HT1080 (cell line): ENCODE measurements around the gene P4HB. TPM values are rescaled to one million over a fixed set of nuclear protein-coding genes. Genes with fewer than 3 reads are reported as not detected.

Experiments used
- DNase-seq: peaks from one replicate; pipeline ENCODE4 v3.0.0-alpha.2; 2015; ENCODE audit warnings: low read depth
- total RNA-seq: library from RNA; depleted of rRNA; stranded (reverse); fragments of >200 nt; shearing (Covaris generic); gene quantifications from 2 replicates; pipeline ENCODE4 v1.2.3, GENCODE V29; 2014

P4HB gene
- total RNA-seq, 1 experiment from 2014 or later = 825 TPM

DNA sequence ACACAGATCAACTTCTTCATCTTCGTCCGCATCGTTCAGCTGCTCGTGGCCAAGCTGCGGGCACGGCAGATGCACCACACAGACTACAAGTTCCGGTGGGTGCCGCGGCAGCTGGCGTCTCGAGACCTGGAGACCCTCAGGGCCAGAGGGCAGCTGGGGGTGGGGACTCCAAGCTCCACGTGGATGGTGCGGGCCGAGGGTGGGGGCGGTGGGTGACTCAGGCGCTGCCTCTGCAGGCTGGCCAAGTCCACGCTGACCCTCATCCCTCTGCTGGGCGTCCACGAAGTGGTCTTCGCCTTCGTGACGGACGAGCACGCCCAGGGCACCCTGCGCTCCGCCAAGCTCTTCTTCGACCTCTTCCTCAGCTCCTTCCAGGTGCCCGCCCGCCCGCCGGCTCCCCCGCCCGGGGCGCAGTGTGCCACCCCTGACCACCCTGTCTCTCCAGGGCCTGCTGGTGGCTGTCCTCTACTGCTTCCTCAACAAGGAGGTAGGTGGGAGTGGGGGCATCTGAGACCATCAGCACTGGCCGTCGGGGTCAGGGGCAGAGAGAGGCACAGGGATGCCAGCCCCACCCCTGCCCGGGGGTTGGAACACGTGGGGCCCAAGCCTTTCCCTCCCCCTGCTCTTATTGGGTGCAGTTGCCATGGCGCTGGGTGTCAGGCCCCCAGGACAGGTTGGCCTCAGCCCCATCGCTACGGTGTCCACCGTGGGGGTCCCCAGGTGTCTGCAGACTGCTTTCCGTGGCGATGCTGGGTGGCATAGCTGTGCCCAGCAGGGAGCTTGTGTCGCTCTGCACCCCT is 47.6 kb downstream of the P4HB start:
- no peak for DNase-seq

DNA sequence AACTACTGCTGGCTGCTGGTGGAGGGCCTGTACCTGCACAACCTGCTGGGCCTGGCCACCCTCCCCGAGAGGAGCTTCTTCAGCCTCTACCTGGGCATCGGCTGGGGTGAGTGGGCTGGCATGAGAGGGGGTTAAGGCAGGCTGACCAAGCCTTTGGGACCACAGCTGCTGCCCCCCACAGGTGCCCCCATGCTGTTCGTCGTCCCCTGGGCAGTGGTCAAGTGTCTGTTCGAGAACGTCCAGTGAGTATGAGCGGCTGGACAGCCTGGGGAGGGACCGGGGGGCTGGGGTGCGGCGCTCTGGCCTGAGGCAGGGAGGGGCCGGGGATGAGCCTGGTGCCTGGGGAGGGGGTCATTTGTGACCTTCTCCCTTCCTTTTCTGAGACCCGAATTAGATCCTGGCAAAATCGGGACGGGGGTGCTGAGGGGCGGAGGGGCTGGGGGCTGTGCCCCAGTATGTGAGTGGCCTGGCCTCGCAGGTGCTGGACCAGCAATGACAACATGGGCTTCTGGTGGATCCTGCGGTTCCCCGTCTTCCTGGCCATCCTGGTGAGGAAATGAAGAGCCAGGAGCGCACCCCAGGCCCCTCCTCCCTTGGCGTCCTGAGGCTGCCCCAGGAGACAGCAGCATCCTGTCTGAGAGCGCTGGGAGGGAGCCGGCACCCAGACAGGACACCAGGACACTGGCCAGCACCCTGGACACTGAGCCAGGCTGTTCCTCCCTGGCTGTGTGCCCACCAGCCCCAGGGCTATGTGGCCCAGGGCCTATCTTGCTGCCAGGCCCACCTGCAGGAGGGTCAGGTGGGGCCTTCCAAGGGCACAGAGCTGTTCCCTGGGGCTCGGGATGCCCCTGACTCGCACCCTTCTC is 48.4 kb downstream of the P4HB start:
- DNase-seq = no peak

DNA sequence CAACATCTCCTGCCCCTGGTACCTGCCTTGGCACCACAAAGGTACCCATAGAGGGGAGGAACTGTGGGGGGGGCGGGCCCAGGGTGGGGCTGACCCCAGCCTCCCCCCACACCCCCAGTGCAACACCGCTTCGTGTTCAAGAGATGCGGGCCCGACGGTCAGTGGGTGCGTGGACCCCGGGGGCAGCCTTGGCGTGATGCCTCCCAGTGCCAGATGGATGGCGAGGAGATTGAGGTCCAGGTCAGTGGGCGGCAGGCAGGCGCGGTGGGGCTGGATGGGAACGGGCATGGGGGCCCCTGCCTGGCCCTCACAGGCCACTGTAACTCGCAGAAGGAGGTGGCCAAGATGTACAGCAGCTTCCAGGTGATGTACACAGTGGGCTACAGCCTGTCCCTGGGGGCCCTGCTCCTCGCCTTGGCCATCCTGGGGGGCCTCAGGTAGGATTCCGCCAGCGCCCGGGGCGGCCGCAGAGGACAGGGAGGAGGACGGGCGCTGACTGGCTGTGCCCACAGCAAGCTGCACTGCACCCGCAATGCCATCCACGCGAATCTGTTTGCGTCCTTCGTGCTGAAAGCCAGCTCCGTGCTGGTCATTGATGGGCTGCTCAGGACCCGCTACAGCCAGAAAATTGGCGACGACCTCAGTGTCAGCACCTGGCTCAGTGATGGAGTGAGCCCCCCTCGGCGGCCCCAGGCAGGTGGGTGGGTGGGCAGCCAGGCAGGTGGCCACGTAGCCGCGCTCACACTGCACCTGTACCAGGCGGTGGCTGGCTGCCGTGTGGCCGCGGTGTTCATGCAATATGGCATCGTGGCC is 49.2 kb downstream of the P4HB start:
- no peak for DNase-seq

DNA sequence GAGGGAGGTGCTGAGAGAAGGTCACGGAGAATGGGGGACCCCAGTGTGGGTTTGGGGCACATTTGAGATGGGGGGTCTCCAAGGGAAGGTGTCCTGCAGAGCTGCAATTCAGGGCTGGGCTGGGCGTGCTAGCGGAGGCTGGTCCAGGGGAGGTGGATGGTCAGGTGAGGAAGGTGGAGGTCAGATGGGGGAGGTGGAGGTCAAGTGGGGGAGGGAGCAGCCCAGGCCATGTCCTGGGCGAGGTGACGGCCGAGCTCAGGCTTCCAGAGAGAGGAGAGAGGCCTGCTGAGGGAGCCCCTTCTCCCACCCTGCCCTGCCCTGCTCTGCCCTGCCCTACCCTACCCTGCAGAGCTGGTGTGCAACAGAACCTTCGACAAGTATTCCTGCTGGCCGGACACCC is 49.9 kb downstream of the P4HB start:
- DNase-seq = no peak

DNA sequence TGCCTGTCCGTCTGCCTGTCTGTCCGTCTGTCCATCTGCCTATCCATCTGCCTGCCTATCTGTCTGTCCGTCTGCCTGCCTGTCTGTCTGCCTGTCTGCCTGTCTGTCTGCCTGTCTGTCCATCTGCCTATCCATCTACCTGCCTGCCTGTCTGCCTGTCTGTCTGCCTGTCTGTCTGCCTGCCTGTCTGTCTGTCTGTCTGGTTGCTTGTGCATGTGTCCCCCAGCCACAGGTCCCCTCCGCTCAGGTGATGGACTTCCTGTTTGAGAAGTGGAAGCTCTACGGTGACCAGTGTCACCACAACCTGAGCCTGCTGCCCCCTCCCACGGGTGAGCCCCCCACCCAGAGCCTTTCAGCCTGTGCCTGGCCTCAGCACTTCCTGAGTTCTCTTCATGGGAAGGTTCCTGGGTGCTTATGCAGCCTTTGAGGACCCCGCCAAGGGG is 50.8 kb downstream of the P4HB start:
- no peak for DNase-seq

DNA sequence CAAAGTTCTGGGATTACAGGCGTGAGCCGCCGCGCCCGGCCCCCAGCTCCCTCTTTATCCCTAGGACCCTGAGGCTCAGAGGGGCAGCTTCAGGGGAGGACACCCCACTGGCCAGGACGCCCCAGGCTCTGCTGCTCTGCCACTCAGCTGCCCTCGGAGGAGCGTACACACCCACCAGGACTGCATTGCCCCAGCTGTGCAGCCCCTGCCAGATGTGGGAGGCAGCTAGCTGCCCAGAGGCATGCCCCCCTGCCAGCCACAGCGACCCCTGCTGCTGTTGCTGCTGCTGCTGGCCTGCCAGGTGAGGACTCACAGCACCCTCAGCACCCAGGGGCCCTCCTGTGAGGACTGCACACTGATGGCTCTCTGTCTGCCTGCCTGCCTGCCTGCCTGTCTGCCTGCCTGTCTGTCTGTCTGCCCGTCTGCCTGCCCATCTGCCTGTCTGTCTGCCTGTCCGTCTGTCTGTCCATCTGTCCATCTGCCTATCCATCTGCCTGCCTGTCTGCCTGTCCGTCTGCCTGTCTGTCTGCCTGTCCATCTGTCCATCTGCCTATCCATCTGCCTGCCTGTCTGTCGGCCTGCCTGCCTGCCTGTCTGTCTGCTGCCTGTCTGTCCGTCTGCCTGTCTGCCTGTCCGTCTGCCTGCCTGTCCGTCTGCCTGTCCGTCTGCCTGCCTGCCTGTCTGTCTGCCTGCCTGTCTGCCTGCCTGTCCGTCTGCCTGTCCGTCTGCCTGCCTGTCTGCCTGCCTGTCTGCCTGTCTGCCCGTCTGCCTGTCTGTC is 51.4 kb downstream of the P4HB start:
- DNase-seq = no peak

DNA sequence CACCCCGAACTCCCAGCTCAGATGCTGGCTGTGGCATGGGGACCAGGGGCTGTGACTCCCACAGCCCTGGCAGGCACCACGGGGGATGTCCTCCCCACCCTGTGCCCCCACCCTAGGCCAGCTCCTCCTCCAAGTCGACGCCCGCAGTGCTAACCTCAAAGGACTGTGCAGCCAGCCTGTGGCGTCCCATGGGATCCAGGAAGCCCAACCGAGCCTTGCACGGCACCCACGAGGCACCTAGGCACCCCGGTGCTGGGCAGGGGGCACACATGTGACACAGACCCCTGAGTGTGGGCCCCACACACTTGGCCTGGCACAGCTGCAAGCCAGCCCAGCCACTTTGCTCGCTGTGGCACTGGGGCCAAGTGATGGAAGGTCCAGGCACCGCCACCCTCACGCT is 52.5 kb downstream of the P4HB start:
- no peak for DNase-seq

DNA sequence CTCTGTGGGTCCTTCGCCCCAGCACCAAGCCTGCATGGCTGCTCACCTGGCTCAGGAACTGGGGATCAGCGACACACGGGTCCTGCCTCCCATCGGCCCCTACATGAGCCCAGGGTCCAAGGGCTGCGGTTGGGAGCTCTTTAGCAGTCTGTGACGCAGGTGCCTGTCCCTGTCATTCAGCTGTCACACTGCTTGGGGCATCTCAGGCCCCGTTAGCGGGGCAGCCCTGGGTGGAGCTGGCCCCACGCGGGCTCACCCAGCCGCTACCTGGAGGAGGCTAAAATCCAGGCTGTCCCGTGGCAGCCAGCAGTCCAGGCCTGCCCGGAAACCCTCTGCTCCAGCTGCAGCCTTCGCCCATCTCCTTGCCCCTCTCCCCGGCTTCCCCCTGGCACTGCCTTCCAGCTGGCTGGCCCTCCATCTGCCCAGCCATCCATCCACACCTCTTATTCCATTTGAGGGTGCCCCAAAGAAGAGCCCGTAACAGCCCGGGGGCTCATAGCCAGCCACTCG is 53.1 kb downstream of the P4HB start:
- no peak for DNase-seq

DNA sequence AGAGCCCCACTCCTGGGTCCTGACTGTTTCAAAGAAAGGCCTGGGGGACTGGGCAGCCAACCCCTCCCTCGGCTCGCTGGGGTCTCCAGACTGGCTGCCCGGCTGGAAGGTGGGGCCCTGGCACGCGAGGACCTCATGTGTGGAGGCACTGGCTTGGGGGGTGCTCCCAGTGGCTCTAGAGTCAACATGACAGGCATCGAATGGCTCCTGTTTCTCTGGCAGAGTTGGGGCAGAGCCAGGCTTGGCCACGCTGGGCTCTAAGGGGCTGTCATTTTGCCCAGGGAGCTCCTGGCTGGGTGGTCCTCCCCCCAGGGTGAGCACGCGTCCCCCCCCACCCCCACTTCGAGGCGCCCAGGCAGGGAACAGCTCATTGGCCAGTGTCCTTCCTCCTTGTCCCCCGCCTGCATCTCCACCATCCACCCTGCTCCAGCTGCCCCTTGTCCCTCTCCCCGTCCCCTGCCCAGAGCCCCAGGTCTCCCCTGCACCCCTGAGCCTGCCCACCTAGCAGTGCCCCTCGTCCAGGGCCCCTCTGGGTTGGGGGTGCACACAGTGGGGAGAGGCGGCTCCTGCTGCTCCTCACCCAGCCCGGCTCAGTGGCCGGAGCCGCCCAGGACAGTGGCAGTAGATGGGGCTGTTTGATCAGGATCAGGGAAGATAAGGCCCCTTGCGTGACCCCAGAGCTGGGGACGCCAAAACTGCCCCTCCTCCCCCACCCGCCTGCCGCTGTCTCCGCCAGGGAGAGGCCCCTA is 53.7 kb downstream of the P4HB start:
- DNase-seq = no peak

DNA sequence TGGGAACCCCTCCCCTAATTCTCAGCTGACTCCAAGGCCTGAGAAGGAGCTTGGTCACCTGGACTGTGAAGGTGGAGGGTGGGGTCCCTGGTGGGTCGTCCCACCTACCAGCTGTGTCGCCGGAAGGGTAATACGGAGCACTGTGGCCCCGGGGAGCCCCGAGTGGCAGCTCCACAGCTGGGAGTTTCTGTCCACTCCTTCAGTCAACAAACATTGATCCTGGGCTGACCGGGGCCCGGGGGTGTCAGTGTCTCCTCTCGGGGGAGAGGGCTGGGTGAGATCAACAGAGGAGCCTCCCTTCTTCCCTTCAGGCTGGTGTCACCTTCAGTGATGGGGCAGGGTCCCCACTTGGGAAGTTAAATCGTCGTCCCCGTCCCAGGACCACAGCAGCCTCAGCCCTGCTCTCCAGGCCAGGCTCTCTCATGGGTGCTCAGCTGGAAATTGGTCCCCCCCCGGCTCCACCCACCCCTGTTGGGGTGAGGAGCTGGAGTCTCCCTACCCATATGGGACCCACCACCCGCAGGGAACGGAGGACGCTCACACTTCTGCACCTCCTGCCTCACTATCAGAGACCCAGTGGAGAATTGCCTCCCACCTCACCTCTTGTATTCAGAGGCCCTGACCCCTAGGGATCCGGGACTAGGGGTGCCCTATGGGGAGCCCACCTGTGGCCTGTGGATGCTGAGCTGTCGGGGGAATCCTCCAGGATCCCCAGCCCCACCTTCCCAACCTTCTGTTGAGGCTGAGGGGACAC is 54.5 kb downstream of the P4HB start:
- no peak for DNase-seq

DNA sequence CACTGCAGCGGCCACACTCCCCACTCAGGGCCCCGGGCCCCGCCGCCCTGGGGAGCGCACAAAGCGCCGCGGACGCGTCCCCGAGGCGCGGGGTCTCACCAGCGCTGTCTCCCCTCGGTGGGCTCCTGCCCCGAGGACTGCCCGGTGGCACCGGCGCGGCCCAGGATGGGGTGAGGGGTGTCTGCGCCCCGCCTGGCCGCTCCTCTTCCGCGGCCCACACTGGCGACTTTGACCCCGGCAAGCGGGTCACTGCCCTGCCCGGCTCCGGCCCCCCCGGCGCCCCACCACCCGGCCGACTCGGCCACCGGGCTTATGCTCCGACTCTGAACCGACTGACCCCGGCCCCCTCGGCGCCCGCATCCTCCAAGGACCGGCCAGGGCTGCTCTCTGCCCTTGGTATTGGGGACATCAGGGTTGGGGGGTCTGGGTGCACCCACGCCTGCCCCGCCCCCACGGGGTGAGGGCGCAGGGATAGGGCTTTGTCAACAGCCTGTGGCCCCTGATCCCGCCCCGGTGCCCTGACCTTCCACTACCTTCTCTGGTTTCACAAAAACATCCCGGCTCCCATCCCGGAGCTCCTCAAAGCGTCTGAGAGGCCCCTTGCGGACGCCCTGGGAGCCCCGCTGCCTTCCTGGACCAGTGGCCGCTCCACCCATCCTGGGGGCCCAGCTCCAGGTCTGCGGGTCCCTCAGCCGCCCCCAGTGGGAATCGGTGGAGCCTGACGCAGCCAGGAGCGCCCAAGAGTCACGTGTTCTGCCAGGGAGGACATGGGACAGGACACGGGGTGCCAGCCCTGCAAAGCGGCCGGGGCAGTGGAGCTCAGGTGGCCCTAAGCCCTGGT is 55.6 kb downstream of the P4HB start:
- DNase-seq = no peak

DNA sequence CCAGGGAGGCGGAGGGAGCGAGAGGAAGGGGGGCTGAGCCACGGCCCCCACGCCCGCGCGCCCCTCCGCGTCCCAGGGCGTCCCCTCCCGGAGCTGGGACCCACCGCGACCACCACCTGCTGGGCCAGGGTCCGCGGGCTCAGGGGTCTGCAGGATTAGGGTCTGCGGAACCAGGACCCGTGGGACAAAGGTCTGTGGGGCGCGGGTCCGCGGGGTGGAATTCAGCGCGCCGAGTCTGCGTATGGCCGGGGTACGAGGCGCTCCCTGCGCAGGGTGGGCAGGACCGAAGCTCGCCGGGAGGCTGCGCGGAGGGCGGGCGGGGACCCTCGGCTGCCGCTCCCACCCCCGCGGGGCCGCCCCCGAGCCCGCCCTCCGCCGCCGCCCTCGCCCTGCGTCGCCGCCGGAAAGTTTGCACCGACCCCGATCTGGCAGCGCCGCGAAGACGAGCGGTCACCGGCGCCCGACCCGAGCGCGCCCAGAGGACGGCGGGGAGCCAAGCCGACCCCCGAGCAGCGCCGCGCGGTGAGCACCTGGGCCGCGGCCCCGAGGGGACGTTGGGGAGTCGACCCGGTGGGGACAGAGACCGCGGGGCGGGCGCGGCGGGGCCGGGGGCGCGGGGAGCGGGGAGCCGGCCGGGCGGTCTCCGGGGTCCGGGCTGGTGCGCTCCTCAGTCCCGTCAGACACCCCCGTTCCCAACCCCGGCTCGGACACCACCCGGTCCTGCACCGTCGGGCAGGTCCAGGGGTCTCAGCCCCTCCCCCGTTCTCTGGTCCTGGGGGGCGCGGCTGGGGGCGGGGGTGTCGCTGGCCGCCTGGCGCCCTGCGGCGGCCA is 56.4 kb downstream of the P4HB start, which contains the start of gene GCGR:
Gene GCGR (plus strand): TSS at position 423 of the 831 bp plus-strand sequence. CDS start 4,869 bp downstream, outside the sequence.
- DNase-seq = no peak

DNA sequence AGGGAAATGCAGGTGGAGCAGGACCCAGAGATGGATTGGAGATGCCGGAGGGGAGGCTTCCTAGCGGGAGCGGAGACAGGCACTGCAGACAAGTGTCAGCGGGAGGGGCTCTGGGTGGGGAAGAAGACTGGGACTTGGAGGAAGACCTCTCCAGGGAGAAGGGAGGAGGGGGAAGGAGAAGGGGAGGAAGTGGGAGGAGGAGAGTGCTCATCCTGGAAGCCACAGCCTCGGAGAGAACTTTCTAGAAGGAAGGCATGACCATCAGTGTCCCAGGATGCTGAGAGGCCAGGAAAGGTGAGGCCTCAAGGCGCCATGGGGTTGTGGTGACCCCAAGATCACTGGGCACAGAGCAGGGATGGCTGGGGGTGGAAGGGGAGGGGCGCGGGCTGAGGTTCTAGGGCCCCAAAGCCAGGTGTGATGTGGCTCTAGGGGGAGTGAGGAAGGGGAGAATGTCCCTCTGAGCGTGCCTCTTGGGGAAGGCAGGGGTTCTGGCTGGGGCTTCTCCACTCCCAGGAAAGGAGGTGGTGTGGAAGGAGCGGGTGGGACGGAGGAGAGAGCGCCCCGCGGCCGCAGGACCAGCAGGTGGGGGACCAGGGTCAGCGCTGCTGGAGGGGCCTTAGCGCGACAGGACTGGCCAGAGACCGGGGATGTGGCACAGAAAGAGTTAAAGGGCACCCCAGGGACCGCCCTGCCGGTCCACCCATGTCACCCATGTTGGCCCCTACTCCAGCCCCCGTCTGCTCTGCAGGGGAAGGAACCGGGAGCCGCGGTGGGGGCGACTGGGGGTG is 57.3 kb downstream of the P4HB start:
- no peak for DNase-seq

DNA sequence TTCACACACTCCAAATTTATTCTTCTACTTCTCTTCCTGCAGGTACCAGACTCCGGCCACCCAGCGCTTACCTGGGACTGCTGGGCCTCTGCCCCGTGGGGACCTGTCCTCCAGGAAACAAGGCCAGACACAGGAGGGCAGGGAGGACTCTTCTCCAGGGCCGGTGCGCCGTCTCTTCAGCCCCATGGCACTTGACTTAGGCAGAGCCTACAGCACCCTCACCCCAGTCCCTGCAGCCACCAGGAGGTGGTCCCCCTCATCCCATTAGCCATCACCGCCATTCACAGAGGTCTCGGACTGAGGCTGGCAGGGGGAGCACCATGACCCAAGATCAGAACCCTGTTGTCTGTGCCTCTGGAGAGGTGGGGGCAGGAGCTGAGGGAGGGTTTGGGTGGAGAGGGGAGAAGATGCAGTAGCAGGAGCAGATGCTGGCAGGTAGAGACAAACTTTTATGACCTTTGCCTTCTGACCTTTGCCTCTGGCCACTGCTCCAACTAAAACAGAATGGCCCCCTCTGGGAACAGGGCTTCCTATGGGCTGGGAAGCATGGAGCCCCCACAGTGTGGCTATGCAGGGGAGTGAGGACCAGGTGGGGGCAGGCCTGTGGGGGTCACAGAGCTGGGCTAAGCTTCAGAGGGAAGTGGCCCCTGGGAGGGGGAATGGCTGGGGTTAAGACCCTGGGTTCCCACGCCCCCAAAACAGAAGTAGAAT is 58.1 kb downstream of the P4HB start:
- no peak for DNase-seq

DNA sequence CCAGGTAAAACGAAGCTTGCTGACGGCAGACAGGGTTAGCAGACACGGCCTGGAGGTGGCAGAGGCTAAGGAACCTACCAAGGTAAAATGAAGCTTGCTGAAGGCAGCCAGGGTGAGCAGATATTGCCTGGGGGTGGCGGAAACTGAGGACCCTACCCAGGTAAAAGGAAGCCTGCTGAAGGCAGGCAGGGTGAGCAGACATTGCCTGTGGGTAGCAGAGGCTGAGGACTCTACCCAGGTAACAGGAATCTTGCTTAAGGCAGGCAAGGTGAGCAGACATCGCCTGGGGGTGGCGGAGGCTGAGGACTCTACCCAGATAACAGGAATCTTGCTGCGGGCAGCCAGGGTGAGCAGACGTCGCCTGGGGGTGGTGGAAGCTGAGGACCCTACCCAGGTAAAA is 59.0 kb downstream of the P4HB start:
- DNase-seq = no peak

DNA sequence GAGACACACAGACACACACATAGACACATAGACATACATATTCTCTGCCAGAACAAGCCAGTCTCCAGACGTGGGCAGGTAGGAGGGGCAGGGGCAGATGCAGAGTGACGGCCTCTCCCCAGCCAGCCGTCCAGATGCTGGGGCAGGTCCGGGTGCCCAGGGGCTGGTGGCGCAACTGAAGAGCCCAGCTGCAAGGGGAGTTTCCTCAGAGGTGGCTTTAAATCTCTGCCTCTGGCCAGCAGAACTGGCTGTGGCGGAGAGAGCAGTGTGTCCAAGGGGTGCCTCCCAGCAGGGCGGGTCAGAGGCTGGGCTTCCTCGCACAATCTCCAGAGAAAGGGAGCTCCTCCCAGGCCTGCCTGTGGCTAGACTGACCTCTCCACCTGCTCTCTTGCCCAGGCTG is 65.8 kb downstream of the P4HB start:
- DNase-seq = no peak
